Activated naive CD4-positive, alpha-beta T cell treated with anti-CD3 and anti-CD28 coated beads, Interleukin-2, amount 10 ng/mL, durations not matched to agents 7 days and 5 days (primary cell): ENCODE results near the gene MMP23B.

ENCODE experiments used
- CTCF ChIA-PET: fragments of 350-600 bp; sonication (Branson Sonifier 250); formaldehyde crosslinking; loops from one replicate; lab custom pipeline; 2021; ENCODE audit warnings: antibody characterized with exemption; lab: Charles Lee
- DNase-seq: peaks from one replicate; pipeline ENCODE4 v3.0.0-alpha.2; 2020
- H3K27ac Mint-ChIP-seq: one replicate; pipeline ENCODE4 v1.8.0; 2021; ENCODE audit warnings: mild to moderate bottlenecking, moderate library complexity, mixed read lengths
- H3K27me3 Mint-ChIP-seq: one replicate; pipeline ENCODE4 v1.8.0; 2021; ENCODE audit warnings: mild to moderate bottlenecking, mixed read lengths
- H3K36me3 Mint-ChIP-seq: one replicate; pipeline ENCODE4 v1.8.0; 2021; ENCODE audit warnings: mixed read lengths
- H3K4me1 Mint-ChIP-seq: one replicate; pipeline ENCODE4 v1.8.0; 2021; ENCODE audit warnings: mixed read lengths
- H3K4me3 Mint-ChIP-seq: one replicate; pipeline ENCODE4 v1.8.0; 2021; ENCODE audit warnings: mild to moderate bottlenecking, moderate library complexity, mixed read lengths
- H3K9me3 Mint-ChIP-seq: one replicate; pipeline ENCODE4 v1.8.0; 2021; ENCODE audit warnings: mixed read lengths

MMP23B gene

DNA sequence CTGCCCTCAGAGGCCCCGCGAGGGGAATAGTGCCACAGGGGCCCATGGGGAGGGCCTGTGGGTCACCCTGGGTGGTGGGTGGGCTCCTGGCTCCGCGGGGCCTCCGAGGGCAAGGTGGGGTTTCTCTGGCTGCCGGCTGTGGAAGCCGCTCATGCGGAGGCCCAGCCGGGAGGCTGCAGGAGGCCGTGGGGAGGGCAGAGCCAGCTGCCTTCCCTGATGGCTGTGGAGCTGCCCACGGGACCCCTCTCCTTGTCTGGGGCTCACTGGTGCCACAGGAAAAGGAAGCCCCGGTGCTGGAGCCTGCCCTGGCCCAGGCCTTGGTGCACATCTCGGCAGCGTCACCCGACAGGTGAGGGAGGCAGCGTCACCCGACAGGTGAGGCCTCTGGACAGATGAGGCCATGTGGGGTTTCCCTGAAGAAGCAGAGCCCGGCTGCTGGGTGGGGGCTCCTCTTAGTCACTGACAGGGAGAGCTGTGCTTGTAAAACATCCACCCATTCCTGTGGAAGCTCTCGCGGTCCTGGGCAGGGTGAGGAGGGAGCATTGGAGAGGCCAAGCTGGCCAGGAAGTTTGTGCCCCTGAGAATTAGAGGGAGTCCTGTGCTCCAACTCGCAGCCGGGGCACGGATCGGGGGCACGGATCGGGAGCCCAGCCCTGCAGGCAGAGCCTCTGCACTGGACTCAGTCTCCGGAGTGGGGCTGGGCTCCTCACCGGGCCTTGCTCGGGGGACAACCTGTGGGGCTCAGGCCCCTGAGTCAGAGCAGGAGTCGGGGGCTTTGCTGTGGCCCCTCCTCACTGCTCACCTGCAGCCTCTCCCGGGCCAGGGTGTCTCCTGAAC is 10.6 kb upstream of the MMP23B start:
- CTCF ChIA-PET, result no interaction called here
- no peak for DNase-seq
- H3K4me3 Mint-ChIP-seq, result no peak overlapping the region
- peaks cover 11% of the 10 kb centered on the region for H3K4me1 Mint-ChIP-seq
- H3K9me3 Mint-ChIP-seq, result no peaks in the 10 kb centered on the region
- no peaks in the 10 kb centered on the region for H3K27me3 Mint-ChIP-seq
- H3K27ac Mint-ChIP-seq, result no peak overlapping the region
- peaks cover 6% of the 10 kb centered on the region for H3K36me3 Mint-ChIP-seq

DNA sequence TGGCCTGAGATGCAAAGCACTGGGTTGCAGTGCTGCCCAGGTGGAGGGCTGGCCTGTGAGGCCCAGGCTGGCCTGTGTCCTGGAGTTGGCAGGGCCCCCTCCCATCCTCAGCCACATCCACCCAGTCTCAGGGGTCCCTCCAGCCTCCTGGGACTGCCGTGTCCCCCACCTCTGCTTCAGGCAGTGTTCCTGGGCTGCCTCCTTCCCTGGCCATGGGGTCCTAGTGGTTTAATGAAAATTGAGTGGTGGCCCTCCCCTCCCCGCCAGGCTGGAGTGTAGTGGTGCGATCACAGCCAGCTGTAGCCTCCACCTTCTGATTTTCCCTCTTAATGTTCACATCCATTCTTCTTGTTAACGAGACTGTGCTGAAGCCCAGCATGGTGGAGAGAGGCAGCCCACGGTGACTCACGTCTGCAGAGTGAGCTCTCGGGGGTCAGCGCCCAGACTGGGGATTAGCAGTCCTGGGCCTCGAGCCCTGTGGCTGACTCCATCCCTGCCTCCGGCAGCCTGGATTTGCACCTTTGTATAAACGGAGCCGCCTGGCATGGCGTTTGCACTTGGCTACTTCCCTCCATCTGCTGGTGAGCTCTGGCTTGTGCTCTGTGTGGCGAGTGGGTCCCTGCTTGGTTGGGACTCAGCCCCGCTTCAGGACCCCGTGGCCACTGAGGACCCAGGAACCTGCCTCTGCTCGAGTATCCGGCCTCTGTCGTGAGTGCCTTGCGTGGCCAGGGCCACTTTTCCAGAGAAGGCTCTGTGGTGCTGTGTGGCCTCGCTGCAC is 9.8 kb upstream of the MMP23B start:
- Mint-ChIP-seq H3K27ac (no peak overlapping the region), H3K27me3 (no peaks in the 10 kb centered on the region), H3K9me3 (no peaks in the 10 kb centered on the region), H3K4me1 (peaks cover 3% of the 10 kb centered on the region), H3K36me3 (peaks cover 5% of the 10 kb centered on the region), H3K4me3 (no peak overlapping the region)
- DNase-seq, result no peak
- CTCF ChIA-PET, result no interaction called here

DNA sequence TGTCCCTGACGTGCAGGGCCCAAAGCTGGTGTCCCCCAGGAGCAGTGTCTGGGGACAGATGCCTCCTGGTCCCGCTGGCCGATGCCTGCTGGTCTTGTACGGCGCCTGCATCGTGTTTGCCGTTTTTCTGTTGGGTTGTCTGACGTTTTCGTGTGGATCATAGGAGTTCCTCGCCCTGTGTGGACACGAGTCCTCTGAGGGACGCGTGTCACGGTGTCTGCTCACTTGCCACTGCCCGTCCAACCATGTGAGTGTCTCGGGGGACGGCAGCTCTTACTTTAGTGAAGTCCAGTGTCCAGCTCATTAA is 9.2 kb upstream of the MMP23B start:
- H3K4me3 Mint-ChIP-seq, result no peak overlapping the region
- H3K4me1 Mint-ChIP-seq, result no peaks in the 10 kb centered on the region
- H3K9me3 Mint-ChIP-seq, result no peaks in the 10 kb centered on the region
- H3K36me3 Mint-ChIP-seq, result no peaks in the 10 kb centered on the region
- CTCF ChIA-PET, result no interaction called here
- H3K27me3 Mint-ChIP-seq, result no peaks in the 10 kb centered on the region
- DNase-seq, result no peak
- H3K27ac Mint-ChIP-seq, result peak overlapping the region; percentile 13

DNA sequence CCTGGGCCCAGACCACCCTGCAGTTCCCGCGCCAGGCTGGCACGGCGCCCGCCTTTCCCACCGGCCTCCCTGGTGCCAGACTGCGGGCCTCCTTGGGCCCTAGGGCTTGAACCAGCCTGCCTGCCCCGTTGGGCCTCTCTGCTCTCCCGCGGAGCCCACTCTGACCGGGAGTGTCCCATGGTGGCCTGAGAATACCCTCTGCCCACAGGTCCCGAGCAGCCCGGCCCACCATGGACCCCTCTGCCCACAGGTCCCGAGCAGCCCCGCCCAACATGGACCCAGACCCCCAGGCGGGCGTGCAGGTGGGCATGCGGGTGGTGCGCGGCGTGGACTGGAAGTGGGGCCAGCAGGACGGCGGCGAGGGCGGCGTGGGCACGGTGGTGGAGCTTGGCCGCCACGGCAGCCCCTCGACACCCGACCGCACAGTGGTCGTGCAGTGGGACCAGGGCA is 8.8 kb upstream of the MMP23B start:
- Mint-ChIP-seq H3K4me1 (no peaks in the 10 kb centered on the region), H3K27me3 (no peaks in the 10 kb centered on the region), H3K27ac (no peak overlapping the region), H3K4me3 (no peak overlapping the region), H3K36me3 (no peaks in the 10 kb centered on the region), H3K9me3 (no peaks in the 10 kb centered on the region)
- CTCF ChIA-PET, result no interaction called here
- no peak for DNase-seq

DNA sequence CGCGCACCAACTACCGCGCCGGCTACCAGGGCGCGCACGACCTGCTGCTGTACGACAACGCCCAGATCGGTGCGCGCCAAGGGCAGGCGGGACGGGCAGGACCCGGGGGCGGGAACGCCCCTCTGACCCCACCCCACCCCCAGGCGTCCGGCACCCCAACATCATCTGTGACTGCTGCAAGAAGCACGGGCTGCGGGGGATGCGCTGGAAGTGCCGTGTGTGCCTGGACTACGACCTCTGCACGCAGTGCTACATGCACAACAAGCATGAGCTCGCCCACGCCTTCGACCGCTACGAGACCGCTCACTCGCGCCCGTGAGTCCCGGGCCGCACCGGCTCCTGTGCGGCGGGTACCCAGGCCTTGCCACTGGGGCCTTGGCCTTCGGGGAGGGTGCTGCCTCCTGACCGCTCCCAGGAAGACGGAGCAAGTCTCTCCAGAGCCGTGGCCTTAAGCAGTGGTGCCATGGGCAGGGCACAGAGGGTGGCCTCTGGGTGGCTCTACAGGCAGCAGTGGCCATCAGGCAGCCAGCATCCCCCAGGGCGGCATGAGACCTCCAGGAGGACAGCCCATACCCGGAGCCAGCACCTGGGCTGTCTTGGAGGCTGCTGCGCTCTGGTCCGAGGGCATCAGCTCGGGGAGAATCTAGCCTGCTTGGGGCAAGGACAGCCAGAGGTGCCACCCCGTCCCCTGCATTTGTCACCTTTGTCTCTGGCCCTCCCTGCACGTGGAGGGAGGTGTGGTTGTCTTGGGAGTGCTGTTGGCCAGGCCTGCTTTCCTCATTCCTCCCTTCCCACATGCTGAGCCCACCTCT is 8.1 kb upstream of the MMP23B start:
- no peak for DNase-seq
- H3K36me3 Mint-ChIP-seq, result no peaks in the 10 kb centered on the region
- H3K4me1 Mint-ChIP-seq, result peaks cover 2% of the 10 kb centered on the region
- H3K27me3 Mint-ChIP-seq, result no peaks in the 10 kb centered on the region
- no peak overlapping the region for H3K4me3 Mint-ChIP-seq
- H3K27ac Mint-ChIP-seq, result no peak overlapping the region
- H3K9me3 Mint-ChIP-seq, result no peaks in the 10 kb centered on the region
- CTCF ChIA-PET, result no interaction called here

DNA sequence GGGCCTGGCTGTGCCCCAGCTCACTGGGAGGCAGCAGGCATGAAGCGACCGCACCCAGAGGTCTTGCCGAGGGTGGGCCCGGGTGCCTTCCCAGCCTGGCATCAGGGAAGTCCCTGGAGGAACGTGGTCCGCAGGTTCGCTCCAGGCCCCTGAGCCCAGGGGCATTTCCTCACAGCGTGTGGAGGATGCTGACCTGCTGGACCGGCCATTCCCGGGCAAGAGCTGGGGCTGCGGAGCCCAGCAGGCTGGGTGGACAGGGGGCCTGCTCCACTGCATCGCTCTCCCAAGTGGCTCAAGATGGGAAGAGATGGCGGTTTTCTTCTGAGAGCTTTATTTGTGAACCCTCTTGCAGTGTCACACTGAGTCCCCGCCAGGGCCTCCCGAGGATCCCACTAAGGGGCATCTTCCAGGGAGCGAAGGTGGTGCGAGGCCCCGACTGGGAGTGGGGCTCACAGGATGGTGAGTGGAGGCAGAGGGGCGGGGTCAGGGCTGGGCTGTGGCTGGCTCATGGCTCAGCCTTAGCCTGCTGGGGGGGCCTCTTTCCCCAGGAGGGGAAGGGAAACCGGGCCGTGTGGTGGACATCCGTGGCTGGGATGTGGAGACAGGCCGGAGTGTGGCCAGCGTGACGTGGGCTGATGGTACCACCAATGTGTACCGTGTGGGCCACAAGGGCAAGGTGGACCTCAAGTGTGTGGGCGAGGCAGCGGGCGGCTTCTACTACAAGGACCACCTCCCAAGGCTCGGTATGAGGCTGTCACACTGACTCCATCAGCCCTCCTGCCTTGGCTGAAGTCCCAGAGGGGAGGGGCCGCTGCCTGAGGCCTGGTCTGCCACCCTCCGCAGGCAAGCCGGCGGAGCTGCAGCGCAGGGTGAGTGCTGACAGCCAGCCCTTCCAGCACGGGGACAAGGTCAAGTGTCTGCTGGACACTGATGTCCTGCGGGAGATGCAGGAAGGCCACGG is 7.2 kb upstream of the MMP23B start:
- Mint-ChIP-seq H3K36me3 (no peaks in the 10 kb centered on the region), H3K4me1 (peaks cover 2% of the 10 kb centered on the region), H3K27me3 (peaks cover under 1% of the 10 kb centered on the region), H3K9me3 (no peaks in the 10 kb centered on the region), H3K27ac (peak overlapping the region; percentile 33), H3K4me3 (no peak overlapping the region)
- CTCF ChIA-PET, result no interaction called here
- no peak for DNase-seq

DNA sequence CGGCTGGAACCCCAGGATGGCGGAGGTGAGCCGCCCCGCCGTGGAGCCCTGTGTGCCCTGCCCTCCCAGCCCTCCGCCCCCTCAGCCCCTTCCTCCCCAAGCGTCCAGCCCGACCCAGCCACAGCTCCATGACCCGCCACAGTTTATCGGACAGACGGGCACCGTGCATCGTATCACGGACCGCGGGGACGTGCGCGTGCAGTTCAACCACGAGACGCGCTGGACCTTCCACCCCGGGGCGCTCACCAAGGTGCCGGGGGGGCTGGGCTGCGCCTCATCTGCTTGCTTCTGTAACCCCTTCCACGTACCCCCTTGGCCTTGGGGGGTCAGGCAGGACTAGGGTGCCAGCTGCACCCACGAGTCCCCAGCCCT is 6.6 kb upstream of the MMP23B start:
- H3K36me3 Mint-ChIP-seq, result peaks cover 2% of the 10 kb centered on the region
- DNase-seq, result no peak
- H3K4me1 Mint-ChIP-seq, result peaks cover 5% of the 10 kb centered on the region
- peaks cover 7% of the 10 kb centered on the region for H3K27me3 Mint-ChIP-seq
- no peak overlapping the region for H3K27ac Mint-ChIP-seq
- H3K4me3 Mint-ChIP-seq, result no peak overlapping the region
- H3K9me3 Mint-ChIP-seq, result no peaks in the 10 kb centered on the region
- CTCF ChIA-PET, result no interaction called here

DNA sequence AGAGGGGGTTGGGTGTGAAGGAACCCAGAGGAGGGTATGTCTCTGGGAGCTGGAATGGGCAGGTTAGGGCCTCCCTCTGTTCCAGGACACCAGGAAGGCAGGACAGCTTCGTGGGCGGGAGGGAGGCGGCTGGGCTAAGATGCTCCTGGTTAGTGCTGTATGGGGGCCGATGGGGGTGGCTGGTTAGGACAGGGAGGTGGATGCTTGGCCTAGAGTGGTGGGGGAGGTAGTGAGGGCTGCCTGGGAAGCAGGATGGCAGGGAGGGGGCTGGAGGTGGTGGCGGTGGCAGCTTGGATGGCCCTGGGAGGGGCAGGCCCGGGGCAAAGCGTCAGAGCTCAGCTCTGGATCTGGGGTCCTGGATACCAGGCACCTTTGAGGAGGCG is 6.2 kb upstream of the MMP23B start:
- no peak for DNase-seq
- H3K4me1 Mint-ChIP-seq, result peaks cover 6% of the 10 kb centered on the region
- H3K27me3 Mint-ChIP-seq, result peaks cover 11% of the 10 kb centered on the region
- H3K27ac Mint-ChIP-seq, result no peak overlapping the region
- no peak overlapping the region for H3K4me3 Mint-ChIP-seq
- CTCF ChIA-PET, result no interaction called here
- no peaks in the 10 kb centered on the region for H3K9me3 Mint-ChIP-seq
- peaks cover 2% of the 10 kb centered on the region for H3K36me3 Mint-ChIP-seq

DNA sequence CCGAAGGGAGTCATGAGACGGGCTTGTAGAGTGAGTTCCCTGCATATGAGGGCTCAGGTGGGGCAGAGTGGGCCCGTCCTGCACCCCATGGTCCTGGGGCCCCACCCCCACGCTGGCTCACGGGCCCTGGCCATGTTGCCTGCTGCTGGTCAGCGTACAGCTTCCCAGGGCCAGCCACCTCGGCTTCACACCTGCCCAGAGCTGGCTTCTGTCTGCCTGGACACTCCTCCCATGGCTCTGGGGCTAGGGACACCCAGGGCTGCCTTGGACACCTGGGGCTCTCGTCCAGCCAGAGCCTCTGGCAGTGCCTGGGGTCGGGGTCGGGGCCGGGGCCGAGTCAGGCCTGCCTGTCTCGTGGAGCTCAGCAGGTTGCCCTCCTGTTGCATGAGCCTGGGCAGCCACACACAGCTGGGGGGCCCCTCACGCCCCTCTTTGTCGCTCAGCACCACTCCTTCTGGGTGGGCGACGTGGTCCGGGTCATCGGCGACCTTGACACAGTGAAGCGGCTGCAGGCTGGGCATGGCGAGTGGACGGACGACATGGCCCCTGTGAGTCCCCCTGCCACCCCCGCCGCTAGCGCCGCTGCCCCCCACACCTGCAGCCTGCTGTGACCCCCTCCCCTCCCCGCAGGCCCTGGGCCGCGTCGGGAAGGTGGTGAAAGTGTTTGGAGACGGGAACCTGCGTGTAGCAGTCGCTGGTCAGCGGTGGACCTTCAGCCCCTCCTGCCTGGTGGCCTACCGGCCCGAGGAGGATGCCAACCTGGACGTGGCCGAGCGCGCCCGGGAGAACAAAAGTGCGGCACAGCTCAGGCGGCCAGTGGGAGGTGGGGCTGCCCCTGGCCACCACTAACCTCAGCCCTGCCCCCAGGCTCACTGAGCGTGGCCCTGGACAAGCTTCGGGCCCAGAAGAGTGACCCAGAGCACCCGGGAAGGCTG is 5.5 kb upstream of the MMP23B start:
- H3K27ac Mint-ChIP-seq, result no peak overlapping the region
- H3K27me3 Mint-ChIP-seq, result peaks cover 18% of the 10 kb centered on the region
- no peak overlapping the region for H3K4me3 Mint-ChIP-seq
- peaks cover 2% of the 10 kb centered on the region for H3K36me3 Mint-ChIP-seq
- CTCF ChIA-PET, result no interaction called here
- no peaks in the 10 kb centered on the region for H3K9me3 Mint-ChIP-seq
- no peak for DNase-seq
- peaks cover 6% of the 10 kb centered on the region for H3K4me1 Mint-ChIP-seq

DNA sequence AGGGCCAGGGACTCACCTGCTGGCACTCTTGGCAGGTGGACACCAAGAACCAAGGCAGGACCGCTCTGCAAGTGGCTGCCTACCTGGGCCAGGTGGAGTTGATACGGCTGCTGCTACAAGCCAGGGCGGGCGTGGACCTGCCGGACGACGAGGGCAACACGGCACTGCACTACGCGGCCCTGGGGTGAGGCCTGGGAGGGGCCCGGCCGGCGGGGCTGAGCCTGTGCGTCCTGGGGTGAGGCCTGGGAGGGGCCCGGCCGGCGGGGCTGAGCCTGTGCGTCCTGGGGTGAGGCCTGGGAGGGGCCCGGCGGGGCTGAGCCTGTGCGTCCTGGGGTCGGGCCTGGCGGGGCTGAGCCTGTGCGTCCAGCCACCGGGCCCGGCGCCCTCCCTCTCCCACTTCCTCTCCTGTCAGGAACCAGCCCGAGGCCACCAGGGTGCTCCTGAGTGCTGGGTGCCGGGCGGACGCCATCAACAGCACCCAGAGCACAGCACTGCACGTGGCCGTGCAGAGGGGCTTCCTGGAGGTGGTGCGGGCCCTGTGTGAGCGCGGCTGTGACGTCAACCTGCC is 4.6 kb upstream of the MMP23B start:
- H3K27me3 Mint-ChIP-seq, result peaks cover 23% of the 10 kb centered on the region
- H3K9me3 Mint-ChIP-seq, result no peaks in the 10 kb centered on the region
- H3K27ac Mint-ChIP-seq, result no peak overlapping the region
- H3K4me3 Mint-ChIP-seq, result peak overlapping the region; percentile 10
- CTCF ChIA-PET, result no interaction called here
- peaks cover 8% of the 10 kb centered on the region for H3K4me1 Mint-ChIP-seq
- peaks cover 2% of the 10 kb centered on the region for H3K36me3 Mint-ChIP-seq
- no peak for DNase-seq

DNA sequence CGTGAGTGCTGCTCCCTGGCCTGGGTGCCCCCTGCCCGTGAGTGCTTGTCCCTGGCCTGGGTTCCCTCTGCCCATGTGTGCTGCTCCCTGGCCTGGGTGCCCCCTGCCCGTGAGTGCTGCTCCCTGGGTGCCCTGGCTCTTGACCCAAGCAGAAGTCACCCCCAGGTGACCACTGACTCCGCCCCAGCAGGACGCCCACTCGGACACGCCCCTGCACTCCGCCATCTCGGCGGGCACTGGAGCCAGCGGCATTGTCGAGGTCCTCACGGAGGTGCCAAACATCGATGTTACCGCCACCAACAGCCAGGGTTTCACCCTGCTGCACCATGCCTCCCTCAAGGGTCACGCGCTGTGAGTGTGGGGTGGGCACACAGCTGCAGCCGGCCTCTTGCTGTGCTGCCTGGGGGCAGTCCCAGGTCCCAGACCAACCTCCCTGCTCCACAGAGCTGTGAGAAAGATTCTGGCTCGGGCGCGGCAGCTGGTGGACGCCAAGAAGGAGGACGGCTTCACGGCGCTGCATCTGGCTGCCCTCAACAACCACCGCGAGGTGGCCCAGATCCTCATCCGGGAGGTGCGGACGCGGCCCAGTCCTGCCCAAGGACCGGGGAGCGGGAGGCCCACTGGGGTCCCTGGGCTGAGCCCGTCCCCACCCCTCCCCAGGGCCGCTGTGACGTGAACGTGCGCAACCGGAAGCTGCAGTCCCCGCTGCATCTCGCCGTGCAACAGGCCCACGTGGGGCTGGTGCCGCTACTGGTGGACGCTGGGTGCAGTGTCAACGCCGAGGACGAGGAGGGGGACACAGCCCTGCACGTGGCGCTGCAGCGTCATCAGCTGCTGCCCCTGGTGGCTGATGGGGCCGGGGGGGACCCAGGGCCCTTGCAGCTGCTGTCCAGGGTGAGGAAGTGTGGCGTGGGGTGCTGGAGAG is 3.9 kb upstream of the MMP23B start:
- Mint-ChIP-seq H3K4me3 (peak overlapping the region; percentile 38), H3K9me3 (no peaks in the 10 kb centered on the region), H3K4me1 (peaks cover 8% of the 10 kb centered on the region), H3K36me3 (peaks cover 2% of the 10 kb centered on the region), H3K27me3 (peaks cover 23% of the 10 kb centered on the region), H3K27ac (no peak overlapping the region)
- CTCF ChIA-PET, result no interaction called here
- DNase-seq, result no peak
